Parathyroid adenoma (tissue), 2 donors: Measurements from ENCODE around the gene PADI2.

Source experiments
- H2AFZ ChIP-seq: fragments of 300-600 bp; sonication (generic); one replicate; pipeline ENCODE4 v1.7.0; 2017; ENCODE audit warnings: antibody characterized with exemption, mild to moderate bottlenecking
- H3K27ac ChIP-seq: fragments of 300-600 bp; sonication (generic); one replicate; pipeline ENCODE4 v1.7.0; 2017
- H3K27me3 ChIP-seq: fragments of 300-600 bp; sonication (generic); one replicate; pipeline ENCODE4 v1.7.0; 2017; ENCODE audit warnings: low read length; ENCODE audit not compliant: control insufficient read depth, insufficient read depth
- H3K36me3 ChIP-seq: fragments of 300-600 bp; sonication (generic); one replicate; pipeline ENCODE4 v1.7.0; 2017; ENCODE audit warnings: low read length; ENCODE audit not compliant: control insufficient read depth, insufficient read depth
- H3K4me1 ChIP-seq: fragments of 300-600 bp; sonication (generic); one replicate; pipeline ENCODE4 v1.7.0; 2017; ENCODE audit warnings: control low read depth
- H3K4me2 ChIP-seq: fragments of 300-600 bp; sonication (generic); one replicate; pipeline ENCODE4 v1.7.0; 2017; ENCODE audit warnings: low read length
- H3K4me3 ChIP-seq: fragments of 300-600 bp; sonication (generic); one replicate; pipeline ENCODE4 v1.7.0; 2017; ENCODE audit warnings: low read depth, low read length
- H3K79me2 ChIP-seq: fragments of 300-600 bp; sonication (generic); one replicate; pipeline ENCODE4 v1.7.0; 2017; ENCODE audit warnings: control low read depth
- H3K9ac ChIP-seq: fragments of 300-600 bp; sonication (generic); one replicate; pipeline ENCODE4 v1.7.0; 2017; ENCODE audit warnings: mild to moderate bottlenecking
- H3K9me3 ChIP-seq: fragments of 300-600 bp; sonication (generic); one replicate; pipeline ENCODE4 v1.7.0; 2017; ENCODE audit warnings: low read length; ENCODE audit not compliant: control insufficient read depth
- CTCF ChIP-seq: fragments of 300-600 bp; sonication (generic); IDR thresholded peaks from one replicate; pipeline ENCODE4 v1.7.0; 2017; ENCODE audit warnings: antibody characterized with exemption, mild to moderate bottlenecking
- donor health status: primary hyperparathyroidism.

The PADI2 gene

GRCh38 chr1:17017435-17017834, 101.8 kb downstream of the PADI2 start:
- Histone ChIP-seq H3K4me1 (no peaks in the 10 kb centered on the region), H3K4me3 (no peak overlapping the region), H3K27me3 (no peaks in the 10 kb centered on the region), H3K9ac (no peak overlapping the region), H2AFZ (no peak overlapping the region), H3K36me3 (no peaks in the 10 kb centered on the region), H3K4me2 (no peak overlapping the region), H3K9me3 (no peaks in the 10 kb centered on the region), H3K27ac (no peak overlapping the region), H3K79me2 (no peaks in the 10 kb centered on the region)
- no peak for TF ChIP-seq CTCF
